ENCODE measurements around the gene MMRN1.
A peak's percentile ranks its signal among the peaks of the same experiment; 100 is the strongest.
"Not testable (repeated sequence)": the region's sequence is repeated elsewhere in the genome, so short reads cannot be mapped to it uniquely, and the experiment has no call there.

The MMRN1 gene

DNA sequence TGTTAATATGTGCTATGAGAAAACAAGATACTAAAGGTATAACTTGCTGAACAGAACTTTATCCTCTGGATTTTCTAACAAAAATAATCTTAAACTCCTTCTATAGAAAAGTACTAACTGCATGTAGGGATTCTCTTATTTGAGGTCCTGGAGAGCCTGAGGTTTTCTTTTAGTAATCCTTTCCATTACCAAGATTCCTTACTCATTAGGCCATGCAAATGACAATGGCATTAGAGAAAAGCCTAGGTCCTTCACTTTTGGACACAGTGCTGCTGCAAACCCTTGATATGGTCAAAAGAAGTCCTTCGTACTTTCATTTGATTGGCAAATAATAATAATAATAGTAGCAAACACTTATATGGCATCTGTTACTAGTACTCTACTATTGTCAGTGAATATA lies 3.2 kb downstream of the MMRN1 start:
- Mint-ChIP-seq H3K27me3 (peaks cover 0 to 3% of the 10 kb centered on the region in 2 donors), H3K27ac (no peak overlapping the region), H3K4me1 (peaks cover 9 to 12% of the 10 kb centered on the region in 2 donors), H3K9me3 (no peaks in the 10 kb centered on the region), H3K4me3 (no peak overlapping the region), H3K36me3 (no peaks in the 10 kb centered on the region)
- no peak for DNase-seq
- ATAC-seq (replicated peaks): no peak

GRCh38 chr4:89898304-89898716 lies 3.7 kb downstream of the MMRN1 start:
- no peaks in the 10 kb centered on the region for H3K27me3 Mint-ChIP-seq
- DNase-seq (peak; percentile 14), ATAC-seq (replicated peaks) (peak; percentile 69 to 76)
- no peaks in the 10 kb centered on the region for H3K36me3 Mint-ChIP-seq
- H3K27ac Mint-ChIP-seq: no peak overlapping the region
- no peaks in the 10 kb centered on the region for H3K9me3 Mint-ChIP-seq
- H3K4me3 Mint-ChIP-seq: no peak overlapping the region
- peaks cover 9 to 12% of the 10 kb centered on the region in 2 donors for H3K4me1 Mint-ChIP-seq

DNA sequence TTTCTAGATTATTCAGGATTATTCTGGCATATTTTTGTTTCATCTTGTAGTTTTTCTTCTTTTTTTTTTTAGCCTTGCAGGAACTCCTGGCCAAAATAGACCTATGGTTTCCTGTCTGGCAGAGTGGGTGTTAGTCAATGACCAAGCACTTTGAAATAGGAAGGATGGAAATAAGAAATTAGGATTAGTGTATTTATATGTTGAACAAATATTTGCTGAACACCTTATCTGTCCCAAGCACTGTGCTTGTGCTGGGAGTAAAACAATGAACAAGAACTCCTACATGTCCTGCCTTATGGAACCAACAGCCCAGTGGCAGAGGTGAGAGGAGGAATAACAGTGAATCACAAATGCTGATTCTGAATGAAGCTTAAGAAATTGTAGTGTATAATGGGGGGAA lies 4.5 kb downstream of the MMRN1 start:
- ATAC-seq (replicated peaks) (no peak), DNase-seq (no peak)
- Mint-ChIP-seq H3K4me1 (peaks cover 9 to 12% of the 10 kb centered on the region in 2 donors), H3K36me3 (no peaks in the 10 kb centered on the region), H3K27ac (no peak overlapping the region), H3K27me3 (no peaks in the 10 kb centered on the region), H3K4me3 (no peak overlapping the region), H3K9me3 (no peaks in the 10 kb centered on the region)

DNA sequence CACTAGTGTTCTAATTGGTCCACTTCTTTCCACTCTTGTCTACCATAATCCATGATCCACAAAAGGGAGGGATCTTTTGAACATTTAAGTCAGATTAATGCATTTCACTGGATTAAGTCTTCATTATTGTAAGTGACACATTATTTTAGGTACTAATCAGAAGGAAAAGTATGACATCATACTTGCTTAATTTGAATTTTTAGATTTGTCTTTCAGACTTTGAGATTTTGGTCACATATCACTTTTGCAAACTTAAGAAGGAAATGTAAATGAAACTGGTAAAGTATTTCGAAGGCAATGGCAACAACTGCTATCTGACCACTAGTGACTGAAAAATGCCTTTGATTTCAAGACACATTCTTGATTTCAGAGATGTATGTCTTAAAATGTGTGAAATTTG lies 5.2 kb downstream of the MMRN1 start:
- DNase-seq: no peak
- H3K9me3 Mint-ChIP-seq: no peaks in the 10 kb centered on the region
- no peak overlapping the region for H3K4me3 Mint-ChIP-seq
- no peak for ATAC-seq (replicated peaks)
- H3K36me3 Mint-ChIP-seq: no peaks in the 10 kb centered on the region
- H3K27me3 Mint-ChIP-seq: no peaks in the 10 kb centered on the region
- H3K27ac Mint-ChIP-seq: no peak overlapping the region
- peaks cover 5 to 6% of the 10 kb centered on the region in 2 donors for H3K4me1 Mint-ChIP-seq

DNA sequence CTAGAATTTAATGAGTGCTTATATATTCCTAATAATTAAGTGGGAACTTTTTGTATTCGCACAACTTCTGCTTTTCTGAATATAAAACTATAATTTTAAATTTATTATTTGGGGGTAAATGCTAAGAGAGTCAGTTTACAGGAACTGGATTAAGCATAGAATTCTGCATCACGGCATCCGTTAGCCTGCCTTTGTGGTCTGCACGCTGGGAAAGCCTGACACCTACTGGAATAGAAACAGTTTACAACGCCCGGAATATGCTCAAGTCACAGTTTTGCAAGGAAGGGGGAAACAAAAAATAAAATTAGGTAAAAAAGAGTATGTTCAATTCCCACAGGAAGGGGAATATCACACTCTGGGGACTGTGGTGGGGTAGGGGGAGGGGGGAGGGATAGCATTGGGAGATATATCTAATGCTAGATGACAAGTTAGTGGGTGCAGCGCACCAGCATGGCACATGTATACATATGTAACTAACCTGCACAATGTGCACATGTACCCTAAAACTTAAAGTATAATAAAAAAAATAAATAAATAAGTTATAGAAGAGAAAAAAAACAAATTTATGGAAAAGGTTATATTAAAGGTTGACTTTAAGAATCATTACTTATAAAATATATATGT lies 7.3 kb downstream of the MMRN1 start:
- not testable (repeated sequence) for H3K36me3 Mint-ChIP-seq
- peak; percentile 28 for DNase-seq

DNA sequence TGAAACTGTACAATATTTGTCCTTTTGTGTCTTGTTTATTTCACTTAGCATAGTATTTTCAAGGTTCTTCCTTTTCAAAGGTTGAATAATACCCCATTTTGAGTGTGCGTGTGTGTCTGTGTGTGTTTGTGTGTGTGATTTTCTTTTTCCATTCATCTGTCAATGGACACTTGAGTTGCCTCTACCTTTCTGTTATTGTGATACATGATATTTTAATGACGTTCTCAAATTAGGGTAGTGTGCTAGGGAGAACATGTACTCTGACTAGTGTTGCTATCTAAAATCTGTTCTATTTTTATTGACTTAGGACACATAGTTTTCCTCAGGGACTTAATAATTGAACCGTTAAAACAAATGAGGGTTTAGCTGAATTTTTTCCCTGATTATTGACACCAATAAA lies 9.9 kb downstream of the MMRN1 start:
- no peaks in the 10 kb centered on the region for H3K4me1 Mint-ChIP-seq
- H3K4me3 Mint-ChIP-seq: no peak overlapping the region
- DNase-seq (no peak), ATAC-seq (replicated peaks) (no peak)
- H3K27ac Mint-ChIP-seq: no peak overlapping the region
- H3K27me3 Mint-ChIP-seq: no peaks in the 10 kb centered on the region
- no peaks in the 10 kb centered on the region for H3K36me3 Mint-ChIP-seq
- H3K9me3 Mint-ChIP-seq: no peaks in the 10 kb centered on the region

More for the DNA sequence above, 7.3 kb downstream of the MMRN1 start:
- not testable (repeated sequence) for H3K9me3 Mint-ChIP-seq, H3K4me3 Mint-ChIP-seq, H3K27me3 Mint-ChIP-seq, H3K27ac Mint-ChIP-seq, H3K4me1 Mint-ChIP-seq
- ATAC-seq (replicated peaks): peak; percentile 78 to 80

GRCh38 chr4:89906316-89906715 lies 11.7 kb downstream of the MMRN1 start:
- Mint-ChIP-seq H3K4me1 (no peaks in the 10 kb centered on the region), H3K36me3 (no peaks in the 10 kb centered on the region), H3K27me3 (no peaks in the 10 kb centered on the region), H3K9me3 (no peaks in the 10 kb centered on the region), H3K4me3 (no peak overlapping the region), H3K27ac (no peak overlapping the region)
- DNase-seq (no peak), ATAC-seq (replicated peaks) (no peak)

- Mint-ChIP-seq H3K27ac (no peak overlapping the region), H3K27me3 (no peaks in the 10 kb centered on the region), H3K9me3 (no peaks in the 10 kb centered on the region), H3K4me3 (no peak overlapping the region), H3K36me3 (no peaks in the 10 kb centered on the region), H3K4me1 (no peaks in the 10 kb centered on the region)
- DNase-seq (no peak), ATAC-seq (replicated peaks) (peak; percentile 50 to 51)
Measured at GRCh38 chr4:89906777-89907521, 12.3 kb downstream of the MMRN1 start.

- no peaks in the 10 kb centered on the region for H3K27me3 Mint-ChIP-seq
- H3K27ac Mint-ChIP-seq: no peak overlapping the region
- H3K36me3 Mint-ChIP-seq: no peaks in the 10 kb centered on the region
- H3K4me1 Mint-ChIP-seq: no peaks in the 10 kb centered on the region
- no peak for ATAC-seq (replicated peaks)
- H3K9me3 Mint-ChIP-seq: no peaks in the 10 kb centered on the region
- DNase-seq: no peak
- no peak overlapping the region for H3K4me3 Mint-ChIP-seq
Measured at GRCh38 chr4:89909889-89910288, 15.2 kb downstream of the MMRN1 start.

DNA sequence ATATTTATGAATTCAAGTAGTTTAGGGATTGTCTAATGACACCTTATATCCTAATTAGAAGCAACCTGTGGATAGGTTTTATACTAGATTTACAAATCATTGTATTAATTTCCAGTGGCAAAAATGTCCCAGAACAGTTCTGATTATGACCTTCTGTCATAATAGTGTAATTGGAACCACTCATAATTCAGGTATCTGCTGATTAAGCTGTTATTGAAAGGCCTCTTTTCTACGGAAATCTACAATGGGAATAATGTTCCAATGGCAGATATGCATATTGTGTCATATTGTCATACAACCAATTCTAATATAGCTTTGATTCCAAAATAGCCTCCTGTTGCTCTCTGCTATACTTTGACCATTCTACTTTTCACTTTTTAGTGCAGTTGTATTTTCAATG lies 19.0 kb downstream of the MMRN1 start:
- Mint-ChIP-seq H3K27me3 (no peaks in the 10 kb centered on the region), H3K4me3 (no peak overlapping the region), H3K36me3 (no peaks in the 10 kb centered on the region), H3K4me1 (no peaks in the 10 kb centered on the region), H3K27ac (no peak overlapping the region), H3K9me3 (no peaks in the 10 kb centered on the region)
- ATAC-seq (replicated peaks): no peak
- DNase-seq: no peak

GRCh38 chr4:89914609-89915550 lies 20.2 kb downstream of the MMRN1 start:
- Mint-ChIP-seq H3K4me1 (no peaks in the 10 kb centered on the region), H3K36me3 (no peaks in the 10 kb centered on the region), H3K4me3 (no peak overlapping the region), H3K27ac (no peak overlapping the region), H3K27me3 (no peaks in the 10 kb centered on the region), H3K9me3 (no peaks in the 10 kb centered on the region)
- DNase-seq (no peak), ATAC-seq (replicated peaks) (no peak)

DNA sequence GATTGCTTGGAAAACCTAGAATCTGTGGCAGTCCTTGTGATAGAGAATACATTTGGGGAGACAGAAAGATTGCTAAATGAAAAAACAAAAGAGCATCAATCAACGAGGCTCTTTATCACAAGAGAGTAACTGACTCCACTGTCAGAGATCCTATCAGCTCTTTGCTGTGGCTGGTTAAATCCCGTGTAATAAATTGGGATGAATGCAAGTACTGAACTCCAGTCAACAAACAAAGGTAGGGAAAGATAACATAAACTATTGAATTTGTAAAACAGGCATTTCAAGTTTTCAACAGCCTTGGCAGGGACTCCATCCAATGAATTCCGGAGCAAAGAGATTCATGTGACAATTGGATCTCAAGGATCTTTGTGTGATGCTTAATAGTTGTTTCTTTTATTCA lies 21.3 kb downstream of the MMRN1 start:
- no peak for DNase-seq
- no peak overlapping the region for H3K27ac Mint-ChIP-seq
- no peaks in the 10 kb centered on the region for H3K27me3 Mint-ChIP-seq
- no peaks in the 10 kb centered on the region for H3K4me1 Mint-ChIP-seq
- H3K4me3 Mint-ChIP-seq: no peak overlapping the region
- ATAC-seq (replicated peaks): no peak
- H3K9me3 Mint-ChIP-seq: no peaks in the 10 kb centered on the region
- no peaks in the 10 kb centered on the region for H3K36me3 Mint-ChIP-seq

DNA sequence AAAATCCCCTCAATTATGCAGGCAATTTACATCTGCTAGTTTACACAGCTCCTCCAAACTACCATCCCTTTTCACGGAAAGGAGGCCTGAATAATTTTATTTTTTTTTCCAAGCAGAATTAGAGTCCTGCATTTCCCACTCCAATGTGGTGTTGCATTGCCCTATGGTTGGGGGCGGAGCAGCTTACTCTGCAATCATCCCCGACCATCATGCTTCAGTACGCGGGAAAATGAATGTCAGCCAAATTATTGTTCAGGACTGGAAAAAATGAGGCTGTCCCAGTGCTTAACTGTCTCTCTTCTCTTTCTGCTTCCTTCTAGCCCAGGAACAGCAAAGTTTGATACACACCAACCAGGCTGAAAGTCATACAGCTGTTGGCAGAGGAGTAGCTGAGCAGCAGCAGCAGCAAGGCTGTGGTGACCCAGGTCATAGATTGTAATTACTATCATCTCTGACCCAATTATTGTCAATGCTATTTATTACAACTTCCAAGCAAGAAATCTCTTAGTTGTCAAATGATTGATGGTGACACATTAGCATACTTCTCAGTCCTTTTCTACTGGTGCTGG lies 28.3 kb downstream of the MMRN1 start:
- ATAC-seq (replicated peaks): no peak
- no peak for DNase-seq
- Mint-ChIP-seq H3K4me3 (no peak overlapping the region), H3K27ac (no peak overlapping the region), H3K36me3 (no peaks in the 10 kb centered on the region), H3K9me3 (peaks cover 0 to 2% of the 10 kb centered on the region in 2 donors), H3K4me1 (no peaks in the 10 kb centered on the region), H3K27me3 (peaks cover 0 to 4% of the 10 kb centered on the region in 2 donors)

- Mint-ChIP-seq H3K4me1 (no peaks in the 10 kb centered on the region), H3K36me3 (peaks cover 5 to 10% of the 10 kb centered on the region in 2 donors), H3K27me3 (peaks cover 0 to 3% of the 10 kb centered on the region in 2 donors), H3K4me3 (no peak overlapping the region), H3K27ac (no peak overlapping the region), H3K9me3 (peaks cover 7 to 13% of the 10 kb centered on the region in 2 donors)
- ATAC-seq (replicated peaks): no peak
- DNase-seq: no peak
Measured at GRCh38 chr4:89928838-89929237, 34.2 kb downstream of the MMRN1 start.
